Measurements from ENCODE around the gene C1QTNF9. TPM values are rescaled to one million over a fixed set of nuclear protein-coding genes. Genes with fewer than 3 reads are reported as not detected.
"Not testable (repeated sequence)": the region's sequence is repeated elsewhere in the genome, so short reads cannot be mapped to it uniquely, and the experiment has no call there.

The C1QTNF9 gene
- total and polyA plus RNA-seq, 4 donors = 0.13 to 0.99 (median 0.42) TPM; not detected in 1

DNA sequence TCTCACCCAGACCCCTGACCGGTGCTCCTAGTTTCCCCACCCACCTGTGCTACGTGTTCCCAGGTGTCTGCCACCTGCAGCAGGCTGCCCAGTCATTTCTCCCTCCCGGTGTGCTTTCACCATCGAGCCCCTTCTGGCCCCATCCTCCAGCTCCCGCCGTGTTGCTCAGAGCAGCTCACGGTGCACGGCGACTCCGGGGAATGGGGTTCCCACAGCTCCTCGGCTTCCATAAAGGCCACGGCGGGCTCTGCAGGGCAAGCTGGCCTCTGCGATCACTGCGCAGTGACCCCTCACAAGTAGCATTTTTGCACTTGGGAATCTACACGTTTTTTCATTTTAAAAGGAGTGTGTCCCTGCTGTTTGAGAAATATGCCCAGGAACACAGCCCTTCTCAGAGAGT, 49.5 kb downstream of the C1QTNF9 start:
- H3K36me3 ChIP-seq (ENCODE audit: control insufficient read depth in 1 of 2, insufficient read depth in 2 of 2, low read length in 1 of 2); H3K4me3 ChIP-seq (ENCODE audit: low read length in 2 of 2); H3K9me3 ChIP-seq (ENCODE audit: control insufficient read depth, low read length); H3K27me3 ChIP-seq (ENCODE audit: control insufficient read depth in 1 of 2, insufficient read depth in 2 of 2, low read length in 1 of 2); H3K27ac ChIP-seq (ENCODE audit: low read depth in 1 of 2, low read length in 2 of 2); ATAC-seq (ENCODE audit: low FRiP score); DNase-seq; H3K4me1 ChIP-seq (ENCODE audit: control insufficient read depth in 1 of 2, insufficient read depth in 2 of 2, low read length in 2 of 2): not testable (repeated sequence)
- intact Hi-C loops (cut with DNase I) = loop anchor here in 1 of 2 donors (10.0 kb wide), 1 partner anchor 1424 kb away; no protein-coding TSS in a partner anchor
- WGBS, 2 donors = 77 to 80% methylated on average over 12 to 16 of the region's 16 CpGs

DNA sequence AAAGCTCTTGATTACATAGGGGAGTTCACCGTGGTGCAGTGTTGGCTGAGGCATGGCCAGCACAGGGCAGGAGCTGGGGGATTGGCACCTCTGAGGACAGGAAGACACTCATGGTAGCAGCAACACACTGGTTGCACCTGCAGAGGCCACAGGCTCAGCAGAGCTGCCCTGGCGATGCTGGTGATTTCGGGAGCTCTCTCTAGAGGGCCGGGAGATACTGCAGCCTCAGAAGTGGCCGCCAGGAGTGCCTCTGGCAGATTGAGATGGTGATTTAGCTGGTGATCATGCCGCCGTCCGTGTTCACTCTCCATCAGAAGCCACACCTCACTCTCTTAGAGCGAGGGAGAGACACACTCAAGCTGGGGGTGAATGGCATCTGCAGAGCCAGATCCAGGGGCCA, 49.9 kb downstream of the C1QTNF9 start:
- H3K27me3 ChIP-seq (ENCODE audit: control insufficient read depth in 1 of 2, insufficient read depth in 2 of 2, low read length in 1 of 2); ATAC-seq (ENCODE audit: low FRiP score); H3K27ac ChIP-seq (ENCODE audit: low read depth in 1 of 2, low read length in 2 of 2); H3K4me3 ChIP-seq (ENCODE audit: low read length in 2 of 2); H3K9me3 ChIP-seq (ENCODE audit: control insufficient read depth, low read length); H3K4me1 ChIP-seq (ENCODE audit: control insufficient read depth in 1 of 2, insufficient read depth in 2 of 2, low read length in 2 of 2); H3K36me3 ChIP-seq (ENCODE audit: control insufficient read depth in 1 of 2, insufficient read depth in 2 of 2, low read length in 1 of 2); DNase-seq: not testable (repeated sequence)
- intact Hi-C loops (cut with DNase I) = loop anchor here in 1 of 2 donors (10.0 kb wide), 1 partner anchor 1424 kb away; no protein-coding TSS in a partner anchor
- WGBS, 2 donors = 51 to 55% methylated on average over 9 of the region's 9 CpGs

- Histone ChIP-seq H3K9me3 (ENCODE audit: control insufficient read depth, low read length) (no peaks in the 10 kb centered on the region), H3K27ac (ENCODE audit: low read depth in 1 of 2, low read length in 2 of 2) (no peak overlapping the region), H3K36me3 (ENCODE audit: control insufficient read depth in 1 of 2, insufficient read depth in 2 of 2, low read length in 1 of 2) (no peaks in the 10 kb centered on the region), H3K4me3 (ENCODE audit: low read length in 2 of 2) (no peak overlapping the region), H3K4me1 (ENCODE audit: control insufficient read depth in 1 of 2, insufficient read depth in 2 of 2, low read length in 2 of 2) (no peaks in the 10 kb centered on the region), H3K27me3 (ENCODE audit: control insufficient read depth in 1 of 2, insufficient read depth in 2 of 2, low read length in 1 of 2) (no peaks in the 10 kb centered on the region)
- intact Hi-C loops (cut with DNase I) = no loop called here
- ATAC-seq (ENCODE audit: low FRiP score) = no peak
- 90 to 94% methylated on average over 7 of the region's 7 CpGs for WGBS, 2 donors
- no peak for DNase-seq
Measured at GRCh38 chr13:24360106-24360505, 50.7 kb downstream of the C1QTNF9 start.

GRCh38 chr13:24361113-24361512, 51.7 kb downstream of the C1QTNF9 start:
- Histone ChIP-seq H3K4me3 (ENCODE audit: low read length in 2 of 2) (no peak overlapping the region), H3K27me3 (ENCODE audit: control insufficient read depth in 1 of 2, insufficient read depth in 2 of 2, low read length in 1 of 2) (no peaks in the 10 kb centered on the region), H3K27ac (ENCODE audit: low read depth in 1 of 2, low read length in 2 of 2) (no peak overlapping the region), H3K4me1 (ENCODE audit: control insufficient read depth in 1 of 2, insufficient read depth in 2 of 2, low read length in 2 of 2) (no peaks in the 10 kb centered on the region), H3K9me3 (ENCODE audit: control insufficient read depth, low read length) (no peaks in the 10 kb centered on the region), H3K36me3 (ENCODE audit: control insufficient read depth in 1 of 2, insufficient read depth in 2 of 2, low read length in 1 of 2) (no peaks in the 10 kb centered on the region)
- WGBS, 2 donors = 87 to 94% methylated on average over 2 of the region's 2 CpGs
- ATAC-seq (ENCODE audit: low FRiP score) = no peak
- no peak for DNase-seq
- intact Hi-C loops (cut with DNase I) = no loop called here

- Histone ChIP-seq H3K27ac (ENCODE audit: low read depth in 1 of 2, low read length in 2 of 2) (no peak overlapping the region), H3K36me3 (ENCODE audit: control insufficient read depth in 1 of 2, insufficient read depth in 2 of 2, low read length in 1 of 2) (no peaks in the 10 kb centered on the region), H3K4me3 (ENCODE audit: low read length in 2 of 2) (no peak overlapping the region), H3K27me3 (ENCODE audit: control insufficient read depth in 1 of 2, insufficient read depth in 2 of 2, low read length in 1 of 2) (no peaks in the 10 kb centered on the region), H3K9me3 (ENCODE audit: control insufficient read depth, low read length) (no peaks in the 10 kb centered on the region), H3K4me1 (ENCODE audit: control insufficient read depth in 1 of 2, insufficient read depth in 2 of 2, low read length in 2 of 2) (no peaks in the 10 kb centered on the region)
- ATAC-seq (ENCODE audit: low FRiP score) (no peak), DNase-seq (no peak)
- 68 to 78% methylated on average over 6 to 8 of the region's 8 CpGs for WGBS, 2 donors
- intact Hi-C loops (cut with DNase I) = no loop called here
Measured at GRCh38 chr13:24361852-24362366, 52.5 kb downstream of the C1QTNF9 start.

- no peak overlapping the region for H3K27ac ChIP-seq (ENCODE audit: low read depth in 1 of 2, low read length in 2 of 2)
- WGBS, 2 donors = 84 to 88% methylated on average over 9 of the region's 9 CpGs
- no peaks in the 10 kb centered on the region for H3K4me1 ChIP-seq (ENCODE audit: control insufficient read depth in 1 of 2, insufficient read depth in 2 of 2, low read length in 2 of 2)
- intact Hi-C loops (cut with DNase I) = no loop called here
- H3K9me3 ChIP-seq (ENCODE audit: control insufficient read depth, low read length) = no peaks in the 10 kb centered on the region
- H3K36me3 ChIP-seq (ENCODE audit: control insufficient read depth in 1 of 2, insufficient read depth in 2 of 2, low read length in 1 of 2) = no peaks in the 10 kb centered on the region
- DNase-seq (no peak), ATAC-seq (ENCODE audit: low FRiP score) (no peak)
- no peak overlapping the region for H3K4me3 ChIP-seq (ENCODE audit: low read length in 2 of 2)
- H3K27me3 ChIP-seq (ENCODE audit: control insufficient read depth in 1 of 2, insufficient read depth in 2 of 2, low read length in 1 of 2) = no peaks in the 10 kb centered on the region
Measured at GRCh38 chr13:24362435-24362952, 53.1 kb downstream of the C1QTNF9 start.

- Histone ChIP-seq H3K36me3 (ENCODE audit: control insufficient read depth in 1 of 2, insufficient read depth in 2 of 2, low read length in 1 of 2) (no peaks in the 10 kb centered on the region), H3K27me3 (ENCODE audit: control insufficient read depth in 1 of 2, insufficient read depth in 2 of 2, low read length in 1 of 2) (no peaks in the 10 kb centered on the region), H3K27ac (ENCODE audit: low read depth in 1 of 2, low read length in 2 of 2) (no peak overlapping the region), H3K4me3 (ENCODE audit: low read length in 2 of 2) (no peak overlapping the region), H3K9me3 (ENCODE audit: control insufficient read depth, low read length) (no peaks in the 10 kb centered on the region), H3K4me1 (ENCODE audit: control insufficient read depth in 1 of 2, insufficient read depth in 2 of 2, low read length in 2 of 2) (no peaks in the 10 kb centered on the region)
- no peak for ATAC-seq (ENCODE audit: low FRiP score)
- intact Hi-C loops (cut with DNase I) = no loop called here
- 72 to 82% methylated on average over 9 of the region's 9 CpGs for WGBS, 2 donors
- no peak for DNase-seq
Measured at GRCh38 chr13:24365191-24365590, 55.8 kb downstream of the C1QTNF9 start.

GRCh38 chr13:24366315-24366714, 56.9 kb downstream of the C1QTNF9 start:
- DNase-seq; H3K27ac ChIP-seq (ENCODE audit: low read depth in 1 of 2, low read length in 2 of 2); H3K4me3 ChIP-seq (ENCODE audit: low read length in 2 of 2); H3K27me3 ChIP-seq (ENCODE audit: control insufficient read depth in 1 of 2, insufficient read depth in 2 of 2, low read length in 1 of 2); H3K9me3 ChIP-seq (ENCODE audit: control insufficient read depth, low read length); intact Hi-C loops (cut with DNase I); H3K4me1 ChIP-seq (ENCODE audit: control insufficient read depth in 1 of 2, insufficient read depth in 2 of 2, low read length in 2 of 2); H3K36me3 ChIP-seq (ENCODE audit: control insufficient read depth in 1 of 2, insufficient read depth in 2 of 2, low read length in 1 of 2); ATAC-seq (ENCODE audit: low FRiP score): not testable (repeated sequence)
- WGBS, 2 donors = 92 to 93% methylated on average over 6 of the region's 8 CpGs

DNA sequence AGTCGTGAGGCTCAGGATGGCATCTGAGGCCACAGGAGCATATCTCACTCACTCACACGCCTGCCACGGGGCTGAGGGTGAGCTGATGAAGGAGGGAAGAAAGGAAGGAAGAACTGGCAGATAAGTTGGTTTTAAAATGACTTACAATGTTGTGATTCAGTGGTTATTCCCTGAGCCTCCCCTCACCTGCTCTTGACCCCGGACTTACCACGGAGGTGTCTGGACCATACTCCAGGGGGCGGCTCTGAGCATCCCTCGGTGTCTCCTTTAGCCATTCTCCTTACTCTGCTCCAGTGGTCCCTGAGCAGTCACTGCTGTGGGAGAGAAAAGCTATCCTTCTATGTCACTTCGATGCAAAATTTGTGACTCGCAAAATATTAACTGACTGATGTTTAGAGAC, 61.9 kb downstream of the C1QTNF9 start:
- 77 to 79% methylated on average over 9 of the region's 9 CpGs for WGBS, 2 donors
- ATAC-seq (ENCODE audit: low FRiP score); H3K27me3 ChIP-seq (ENCODE audit: control insufficient read depth in 1 of 2, insufficient read depth in 2 of 2, low read length in 1 of 2); H3K4me1 ChIP-seq (ENCODE audit: control insufficient read depth in 1 of 2, insufficient read depth in 2 of 2, low read length in 2 of 2); DNase-seq; H3K9me3 ChIP-seq (ENCODE audit: control insufficient read depth, low read length); H3K36me3 ChIP-seq (ENCODE audit: control insufficient read depth in 1 of 2, insufficient read depth in 2 of 2, low read length in 1 of 2); H3K4me3 ChIP-seq (ENCODE audit: low read length in 2 of 2); H3K27ac ChIP-seq (ENCODE audit: low read depth in 1 of 2, low read length in 2 of 2); intact Hi-C loops (cut with DNase I): not testable (repeated sequence)
